Panc1 (cell line): ENCODE results near the gene HOXB5. TPM values are rescaled to one million over a fixed set of nuclear protein-coding genes. Genes with fewer than 3 reads are reported as not detected.

Experiments used
- ATAC-seq: fragments of 200-7000 bp; cut with Tn5 transposase; 2 replicates; pipeline ENCODE4 v1.9.1; 2020; ENCODE audit warnings: mild to moderate bottlenecking, moderate library complexity
- BruUV-seq: library from RNA; stranded (reverse); fragments of 400-500 nt; replicated peaks from 2 replicates; lab custom pipeline; 2021; lab: Mats Ljungman, UMichigan
- CTCF ChIA-PET: fragments of 300-600 bp; sonication (Branson Sonifier 250); formaldehyde crosslinking; loops from one replicate; lab custom pipeline; 2022; ENCODE audit warnings: antibody characterized with exemption; lab: Charles Lee
- POLR2A ChIA-PET: fragments of 300-600 bp; sonication (Branson Sonifier 250); formaldehyde crosslinking; loops from one replicate; lab custom pipeline; 2022; ENCODE audit warnings: antibody characterized with exemption; lab: Charles Lee
- DNase-seq: peaks from one replicate; pipeline ENCODE4 v3.0.0-alpha.2; 2010; ENCODE audit warnings: low read depth, low spot score
- H3K27ac ChIP-seq: 2 replicates; pipeline ENCODE4 v1.5.1; 2011; ENCODE audit warnings: mild to moderate bottlenecking, low read length, inconsistent platforms
- H3K27me3 ChIP-seq: fragments of 200-500 bp; sonication (Bioruptor generic); 2 replicates; pipeline ENCODE4 v1.6.0; 2014; ENCODE audit warnings: low read length, inconsistent platforms; ENCODE audit not compliant: control insufficient read depth, insufficient read depth
- H3K36me3 ChIP-seq: fragments of 200-500 bp; sonication (Bioruptor generic); 2 replicates; pipeline ENCODE4 v1.5.1; 2014; ENCODE audit warnings: inconsistent platforms, mild to moderate bottlenecking, low read length, moderate library complexity; ENCODE audit not compliant: control insufficient read depth, insufficient read depth
- H3K4me1 ChIP-seq: 2 replicates; pipeline ENCODE4 v1.5.1; 2011; ENCODE audit warnings: inconsistent platforms, mild to moderate bottlenecking, low read length, moderate library complexity; ENCODE audit not compliant: control insufficient read depth, insufficient read depth
- H3K4me3 ChIP-seq, 2 experiments: 2 replicates each; pipeline ENCODE4 v1.5.1; 2011 to 2012; ENCODE audit warnings: low read depth in 2 of 2, low read length in 2 of 2, mild to moderate bottlenecking in 2 of 2, inconsistent platforms in 1 of 2, moderate library complexity in 1 of 2
- H3K9me3 ChIP-seq: fragments of 200-500 bp; sonication (Bioruptor generic); 2 replicates; pipeline ENCODE4 v1.5.1; 2014; ENCODE audit warnings: low read depth, mild to moderate bottlenecking, inconsistent platforms, low read length, moderate library complexity; ENCODE audit not compliant: control insufficient read depth, insufficient read depth
- CTCF ChIP-seq: fragments of 450-650 bp; IDR thresholded peaks from 2 replicates; pipeline ENCODE4 v1.5.1; 2017; ENCODE audit warnings: mild to moderate bottlenecking
- POLR2AphosphoS5 ChIP-seq: IDR thresholded peaks from 2 replicates; pipeline ENCODE4 v1.6.1; 2012; ENCODE audit warnings: mild to moderate bottlenecking, low read depth, low read length, moderate library complexity
- REST ChIP-seq, 2 experiments: IDR thresholded peaks; 2 replicates each; pipeline ENCODE4 v1.6.1; 2011 to 2012; ENCODE audit warnings: low read depth in 2 of 2, control low read depth in 1 of 2, low read length in 1 of 2, mild to moderate bottlenecking in 1 of 2, moderate library complexity in 1 of 2; ENCODE audit not compliant: insufficient read depth in 1 of 2
- SIN3A ChIP-seq: IDR thresholded peaks from 2 replicates; pipeline ENCODE4 v1.6.1; 2012; ENCODE audit warnings: low read depth, mild to moderate bottlenecking, low read length, moderate library complexity, borderline replicate concordance; ENCODE audit not compliant: insufficient read depth
- TCF7L2 ChIP-seq: IDR thresholded peaks from 2 replicates; pipeline ENCODE4 v1.6.1; 2011; ENCODE audit warnings: mild to moderate bottlenecking, low read depth, low read length, inconsistent platforms
- in situ Hi-C: cut with HindIII; loops from 2 replicates; pipeline ENCODE4 v1.10.0; 2016; ENCODE audit warnings: low sequenced_read_pairs, low pct_unique_long_range_greater_than_20kb
- intact Hi-C: fragments of 100-400 bp; cut with micrococcal nuclease; formaldehyde crosslinking; loops from one replicate; pipeline ENCODE4 v1.10.0; 2022; ENCODE audit not compliant: unreplicated experiment
- total RNA-seq: library from RNA; stranded (reverse); gene quantifications from one replicate; pipeline ENCODE4 v1.2.1, GENCODE V29; 2021; ENCODE audit not compliant: unreplicated experiment

HOXB5 gene
- total RNA-seq, 1 experiment from 2014 or later, result 67.2 TPM

- ChIA-PET POLR2A (interaction anchor here (0.6 to 2.1 kb wide), 3 partner anchors 9 to 540 kb away, joined by 3 to 7 read pairs (median 5); no protein-coding TSS in a partner anchor), CTCF (no interaction called here)
- TF ChIP-seq POLR2AphosphoS5, result no peak
- no peak for TF ChIP-seq REST (IDR thresholded peaks at IDR 0.05; ENCODE audit: insufficient read depth in 1 of 2, low read depth in 2 of 2, low read length in 1 of 2)
- no peak for TF ChIP-seq CTCF
- no peak for TF ChIP-seq TCF7L2
- TF ChIP-seq SIN3A, result no peak
- H3K27ac ChIP-seq, result peak overlapping the region; percentile 99
- no peaks in the 10 kb centered on the region for H3K27me3 ChIP-seq
- H3K4me3 ChIP-seq, result peak overlapping the region; percentile 70 to 99
- ATAC-seq, result no peak
- in situ Hi-C loops (no loop called here), intact Hi-C loops (no loop called here)
- no TSS peak for BruUV-seq
- peaks cover 54% of the 10 kb centered on the region for H3K4me1 ChIP-seq
- H3K36me3 ChIP-seq, result no peaks in the 10 kb centered on the region; the same call in 1 of the 2 replicates
- H3K9me3 ChIP-seq, result no peaks in the 10 kb centered on the region
- DNase-seq, result no peak
Observed at GRCh38 chr17:48597528-48597777, 3.9 kb upstream of the HOXB5 start.

GRCh38 chr17:48596735-48597527 lies 3.4 kb upstream of the HOXB5 start:
- no peaks in the 10 kb centered on the region for H3K9me3 ChIP-seq
- ChIA-PET CTCF (interaction anchor here (0.6 kb wide), 1 partner anchor 20 kb away, joined by 3 read pairs; no protein-coding TSS in a partner anchor), POLR2A (interaction anchor here (0.6 to 1.0 kb wide), 4 partner anchors 8 to 56 kb away, joined by 3 to 13 read pairs (median 4); partner anchors contain the start of gene HOXB6)
- BruUV-seq, result TSS peak; percentile 24
- H3K36me3 ChIP-seq, result no peaks in the 10 kb centered on the region; the same call in 1 of the 2 replicates
- TF ChIP-seq REST (IDR thresholded peaks at IDR 0.05; ENCODE audit: insufficient read depth in 1 of 2, low read depth in 2 of 2, low read length in 1 of 2) (no peak), POLR2AphosphoS5 (peak; percentile 64), CTCF (peak; percentile 41), SIN3A (0 out of 2 replicates have a peak, but pooled peaks have one; percentile 42), TCF7L2 (no peak)
- H3K27ac ChIP-seq, result peak overlapping the region; percentile 99
- intact Hi-C loops (no loop called here), in situ Hi-C loops (no loop called here)
- H3K4me1 ChIP-seq, result peaks cover 55% of the 10 kb centered on the region
- peak overlapping the region; percentile 70 to 99 for H3K4me3 ChIP-seq
- no peaks in the 10 kb centered on the region for H3K27me3 ChIP-seq
- ATAC-seq (peak; percentile 7), DNase-seq (no peak)
